Measurements from ENCODE around the gene SH3PXD2B.

DNA sequence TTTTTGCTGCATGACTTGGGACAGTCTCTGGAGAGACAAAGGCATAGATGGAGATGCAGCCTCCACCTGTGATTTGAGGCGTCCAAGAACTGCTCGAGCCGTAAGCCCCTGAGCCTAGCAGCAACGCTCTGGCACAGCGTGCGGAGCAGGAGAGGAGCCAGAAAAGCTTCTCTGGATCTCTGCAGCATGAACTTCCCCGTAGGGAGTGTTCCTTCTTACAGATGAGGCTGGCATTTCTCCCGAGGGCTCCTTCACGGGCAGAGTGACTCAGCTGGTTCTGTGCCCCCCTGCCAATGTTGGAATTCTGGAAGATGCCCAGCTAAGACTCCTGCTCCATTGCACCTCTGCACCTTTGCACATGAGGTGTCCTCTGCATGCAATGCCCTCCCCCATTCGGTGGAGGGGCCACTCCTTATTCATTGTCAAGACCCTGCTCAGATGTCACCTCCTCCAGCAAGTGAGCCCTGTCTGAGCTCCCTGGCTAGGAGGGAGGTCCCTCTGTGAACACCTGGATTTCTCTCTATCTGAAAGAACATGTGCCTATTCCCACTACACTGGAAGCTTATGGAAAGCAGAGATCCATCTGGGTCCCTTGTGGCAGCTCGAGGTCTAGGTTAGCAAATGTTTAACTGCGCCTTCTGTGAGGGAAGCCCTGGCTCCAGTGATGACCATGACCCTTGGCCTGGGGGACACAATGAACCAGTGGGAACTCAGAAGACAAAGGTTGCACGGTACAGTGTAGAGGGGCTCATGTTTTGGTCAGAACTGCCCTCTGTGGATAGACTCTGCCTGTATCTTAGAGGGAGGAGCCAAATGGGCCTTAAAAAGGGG, 39.6 kb downstream of the SH3PXD2B start:
- TF ChIP-seq, protein P1, sequence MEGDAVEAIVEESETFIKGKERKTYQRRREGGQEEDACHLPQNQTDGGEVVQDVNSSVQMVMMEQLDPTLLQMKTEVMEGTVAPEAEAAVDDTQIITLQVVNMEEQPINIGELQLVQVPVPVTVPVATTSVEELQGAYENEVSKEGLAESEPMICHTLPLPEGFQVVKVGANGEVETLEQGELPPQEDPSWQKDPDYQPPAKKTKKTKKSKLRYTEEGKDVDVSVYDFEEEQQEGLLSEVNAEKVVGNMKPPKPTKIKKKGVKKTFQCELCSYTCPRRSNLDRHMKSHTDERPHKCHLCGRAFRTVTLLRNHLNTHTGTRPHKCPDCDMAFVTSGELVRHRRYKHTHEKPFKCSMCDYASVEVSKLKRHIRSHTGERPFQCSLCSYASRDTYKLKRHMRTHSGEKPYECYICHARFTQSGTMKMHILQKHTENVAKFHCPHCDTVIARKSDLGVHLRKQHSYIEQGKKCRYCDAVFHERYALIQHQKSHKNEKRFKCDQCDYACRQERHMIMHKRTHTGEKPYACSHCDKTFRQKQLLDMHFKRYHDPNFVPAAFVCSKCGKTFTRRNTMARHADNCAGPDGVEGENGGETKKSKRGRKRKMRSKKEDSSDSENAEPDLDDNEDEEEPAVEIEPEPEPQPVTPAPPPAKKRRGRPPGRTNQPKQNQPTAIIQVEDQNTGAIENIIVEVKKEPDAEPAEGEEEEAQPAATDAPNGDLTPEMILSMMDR (IDR thresholded peaks at IDR 0.05; ENCODE audit: low read depth, low read length, poor library complexity, severe bottlenecking), result no peak
- no peak for TF ChIP-seq EZH2phosphoT487 (IDR thresholded peaks at IDR 0.05; ENCODE audit: borderline replicate concordance, low read length)
